ENCODE data around the gene ROBO3. TPM values are rescaled to one million over a fixed set of nuclear protein-coding genes. Genes with fewer than 3 reads are reported as not detected.

The ROBO3 gene
- total RNA-seq, 4 donors from 2014 or later, result 1.9 to 5.3 (median 3.3) TPM

DNA sequence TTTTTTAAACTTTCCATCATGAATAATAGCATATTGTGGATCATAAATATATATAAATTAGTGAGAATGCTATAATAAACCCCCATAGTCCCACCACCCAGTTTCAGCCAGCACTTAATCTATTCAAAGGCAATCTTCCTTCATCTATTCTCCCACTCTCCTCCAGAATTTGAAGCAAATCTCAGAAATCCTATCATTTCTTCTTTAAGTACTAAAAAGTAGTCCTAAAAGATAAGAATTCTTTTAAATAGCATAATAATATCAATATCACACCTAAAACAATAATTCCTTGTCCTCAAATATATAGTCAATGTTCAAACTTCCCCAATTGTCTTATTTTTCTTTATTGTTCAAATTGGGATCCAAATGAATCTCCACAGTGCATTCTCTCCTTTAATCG, 24.6 kb upstream of the ROBO3 start:
- WGBS, 2 donors, result 70 to 72% methylated on average over 1 of the region's 1 CpG
- H3K4me3 ChIP-seq (ENCODE audit: low read depth, poor library complexity, severe bottlenecking), result no peak overlapping the region
- TF ChIP-seq POLR2A (IDR thresholded peaks at IDR 0.05), result no peak
- TF ChIP-seq, protein P1, sequence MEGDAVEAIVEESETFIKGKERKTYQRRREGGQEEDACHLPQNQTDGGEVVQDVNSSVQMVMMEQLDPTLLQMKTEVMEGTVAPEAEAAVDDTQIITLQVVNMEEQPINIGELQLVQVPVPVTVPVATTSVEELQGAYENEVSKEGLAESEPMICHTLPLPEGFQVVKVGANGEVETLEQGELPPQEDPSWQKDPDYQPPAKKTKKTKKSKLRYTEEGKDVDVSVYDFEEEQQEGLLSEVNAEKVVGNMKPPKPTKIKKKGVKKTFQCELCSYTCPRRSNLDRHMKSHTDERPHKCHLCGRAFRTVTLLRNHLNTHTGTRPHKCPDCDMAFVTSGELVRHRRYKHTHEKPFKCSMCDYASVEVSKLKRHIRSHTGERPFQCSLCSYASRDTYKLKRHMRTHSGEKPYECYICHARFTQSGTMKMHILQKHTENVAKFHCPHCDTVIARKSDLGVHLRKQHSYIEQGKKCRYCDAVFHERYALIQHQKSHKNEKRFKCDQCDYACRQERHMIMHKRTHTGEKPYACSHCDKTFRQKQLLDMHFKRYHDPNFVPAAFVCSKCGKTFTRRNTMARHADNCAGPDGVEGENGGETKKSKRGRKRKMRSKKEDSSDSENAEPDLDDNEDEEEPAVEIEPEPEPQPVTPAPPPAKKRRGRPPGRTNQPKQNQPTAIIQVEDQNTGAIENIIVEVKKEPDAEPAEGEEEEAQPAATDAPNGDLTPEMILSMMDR (IDR thresholded peaks at IDR 0.05), result no peak
- intact Hi-C loops (cut with DNase I; ENCODE audit: low total_unique reads), result no loop called here
- no peak for DNase-seq (ENCODE audit: low spot score in 2 of 2)

DNA sequence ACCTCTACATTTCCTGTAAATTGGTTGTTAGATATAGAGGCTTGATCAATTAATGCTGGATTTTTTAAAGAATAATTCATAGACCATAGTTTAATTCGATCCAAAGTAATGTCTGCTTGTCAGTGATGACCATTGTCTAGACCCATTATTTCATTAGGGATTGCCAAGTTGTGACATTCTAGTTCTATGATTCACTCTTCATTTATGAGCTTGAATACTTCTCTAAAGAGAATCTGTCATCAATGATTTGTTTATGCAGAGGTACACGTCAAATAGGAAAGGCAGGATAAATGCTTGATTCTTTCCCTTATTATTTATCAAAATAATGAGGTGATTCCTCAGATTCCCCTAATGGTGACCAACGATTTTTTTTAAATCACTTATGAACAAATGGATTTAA, 24.0 kb upstream of the ROBO3 start:
- intact Hi-C loops (cut with DNase I; ENCODE audit: low total_unique reads), result no loop called here
- TF ChIP-seq, protein P1 (IDR thresholded peaks at IDR 0.05), result no peak
- TF ChIP-seq POLR2A (IDR thresholded peaks at IDR 0.05), result no peak
- DNase-seq (ENCODE audit: low spot score in 2 of 2), result no peak
- H3K4me3 ChIP-seq (ENCODE audit: low read depth, poor library complexity, severe bottlenecking), result no peak overlapping the region
- 41 to 45% methylated on average over 3 of the region's 3 CpGs for WGBS, 2 donors

DNA sequence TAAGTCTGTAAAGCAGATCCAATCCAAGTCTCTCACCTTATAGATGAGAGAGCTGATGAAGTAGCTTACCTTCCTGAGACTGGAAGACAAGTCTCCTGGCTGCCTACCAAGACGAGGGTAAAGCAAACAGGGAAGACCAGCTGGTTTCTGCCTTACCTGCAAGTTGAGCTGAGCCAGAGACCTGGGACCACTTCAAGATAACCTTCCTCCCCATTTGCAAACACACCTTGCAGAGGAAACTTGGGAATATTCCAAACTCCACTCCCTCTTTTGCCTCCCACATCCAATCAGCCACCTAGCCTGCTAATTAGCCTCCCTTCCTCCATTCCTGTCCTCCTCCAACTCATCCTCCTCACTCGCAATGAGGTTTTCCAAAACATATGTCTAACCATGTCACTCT, 23.4 kb upstream of the ROBO3 start:
- H3K4me3 ChIP-seq (ENCODE audit: low read depth, poor library complexity, severe bottlenecking), result no peak overlapping the region
- 40 to 47% methylated on average over 2 of the region's 2 CpGs for WGBS, 2 donors
- no peak for DNase-seq (ENCODE audit: low spot score in 2 of 2)
- TF ChIP-seq POLR2A (IDR thresholded peaks at IDR 0.05), result no peak
- TF ChIP-seq, protein P1 (IDR thresholded peaks at IDR 0.05), result no peak
- intact Hi-C loops (cut with DNase I; ENCODE audit: low total_unique reads), result no loop called here

DNA sequence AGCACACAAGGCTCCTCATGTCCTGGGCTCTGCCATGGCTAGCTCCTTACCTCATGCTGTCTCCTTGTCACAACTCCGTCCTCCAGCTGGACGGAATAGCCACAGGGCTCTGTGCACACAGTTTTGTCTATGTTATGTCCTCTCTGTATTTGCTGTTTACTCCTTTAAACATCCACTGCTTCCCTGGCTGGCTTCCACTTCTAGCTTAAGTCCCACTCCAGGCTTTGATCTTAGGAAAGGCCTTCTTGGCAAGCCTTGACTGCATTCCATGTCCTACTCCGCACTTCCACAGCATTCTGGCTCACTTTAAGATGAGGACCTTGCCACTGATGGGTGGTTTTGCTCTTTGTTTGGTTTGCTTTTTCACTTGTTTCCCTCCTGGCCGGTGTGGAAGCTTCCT, 22.9 kb upstream of the ROBO3 start:
- TF ChIP-seq, protein P1 (IDR thresholded peaks at IDR 0.05), result no peak
- TF ChIP-seq POLR2A (IDR thresholded peaks at IDR 0.05), result no peak
- no peak overlapping the region for H3K4me3 ChIP-seq (ENCODE audit: low read depth, poor library complexity, severe bottlenecking)
- intact Hi-C loops (cut with DNase I; ENCODE audit: low total_unique reads), result no loop called here
- WGBS, 2 donors, result 37 to 45% methylated on average over 4 of the region's 4 CpGs
- DNase-seq (ENCODE audit: low spot score in 2 of 2), result no peak

DNA sequence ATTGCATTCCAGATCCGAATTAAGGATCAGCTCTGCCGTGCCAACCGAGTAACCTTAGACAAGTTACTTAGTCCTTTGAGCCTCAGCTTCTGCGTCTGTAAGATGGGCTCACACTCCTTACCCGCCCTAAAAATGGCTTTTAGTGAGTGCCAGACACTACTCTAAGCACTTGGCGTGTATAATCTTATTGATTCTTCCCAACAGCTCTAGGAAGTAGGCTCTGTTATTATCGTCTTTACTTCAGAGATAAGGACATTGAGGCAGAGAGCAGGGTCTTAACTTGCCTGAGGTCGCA, 21.7 kb upstream of the ROBO3 start:
- H3K4me3 ChIP-seq (ENCODE audit: low read depth, poor library complexity, severe bottlenecking), result no peak overlapping the region
- intact Hi-C loops (cut with DNase I; ENCODE audit: low total_unique reads), result no loop called here
- 11 to 14% methylated on average over 8 of the region's 8 CpGs for WGBS, 2 donors
- DNase-seq (ENCODE audit: low spot score in 2 of 2), result no peak
- no peak for TF ChIP-seq POLR2A (IDR thresholded peaks at IDR 0.05)
- TF ChIP-seq, protein P1 (IDR thresholded peaks at IDR 0.05), result no peak

DNA sequence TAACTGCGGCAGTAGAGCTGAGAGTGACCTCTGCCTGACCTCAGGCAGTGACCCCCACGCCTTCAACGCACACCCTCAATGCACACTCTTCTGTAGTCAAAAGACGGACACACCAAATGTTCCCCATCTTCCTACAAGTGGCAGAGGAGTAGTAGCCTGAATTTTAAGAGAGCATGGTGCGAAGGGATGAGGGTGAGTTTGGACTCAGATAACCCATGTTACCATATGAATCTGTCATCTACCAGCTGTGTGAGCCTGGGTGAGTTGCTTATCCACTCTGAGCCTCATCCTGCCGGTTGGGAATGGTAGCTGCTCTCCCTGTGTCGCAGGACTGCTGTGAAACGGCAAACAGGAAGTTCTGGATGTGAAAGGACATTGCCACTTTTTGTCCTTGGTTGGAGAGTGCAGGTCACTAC, 20.6 kb upstream of the ROBO3 start:
- H3K4me3 ChIP-seq (ENCODE audit: low read depth, poor library complexity, severe bottlenecking), result no peak overlapping the region
- intact Hi-C loops (cut with DNase I; ENCODE audit: low total_unique reads), result no loop called here
- 12 to 30% methylated on average over 8 of the region's 8 CpGs for WGBS, 2 donors
- DNase-seq (ENCODE audit: low spot score in 2 of 2), result no peak
- TF ChIP-seq, protein P1 (IDR thresholded peaks at IDR 0.05), result no peak
- TF ChIP-seq POLR2A (IDR thresholded peaks at IDR 0.05), result no peak

All from lower leg skin (tissue), 4 donors.